Measurements from ENCODE around the gene SHC3.

GRCh38 chr9:89154651-89155336, 23.8 kb downstream of the SHC3 start:
- no peak for TF ChIP-seq CTCF (IDR thresholded peaks at IDR 0.05)
- TF ChIP-seq ZFX (IDR thresholded peaks at IDR 0.05; ENCODE audit: borderline replicate concordance) = no peak

Data from 22Rv1 (cell line).